ENCODE results near the gene ZNF343.
"Not testable (repeated sequence)": the region's sequence is repeated elsewhere in the genome, so short reads cannot be mapped to it uniquely, and the experiment has no call there.

GRCh38 chr20:2522826-2523429 lies 14.2 kb upstream of the ZNF343 start:
- TF ChIP-seq ZNF274 (IDR thresholded peaks at IDR 0.05; ENCODE audit: low read depth, low read length); CTCF (IDR thresholded peaks at IDR 0.05 in 2 of 3, conservative IDR thresholded peaks at IDR 0.05 in 1 of 3; ENCODE audit: borderline replicate concordance in 1 of 3, insufficient read depth in 1 of 3, low read depth in 2 of 3, low read length in 2 of 3); EZH2 (IDR thresholded peaks at IDR 0.05); POLR2A (IDR thresholded peaks at IDR 0.05; ENCODE audit: borderline replicate concordance, extremely low read depth, insufficient read depth, insufficient read length); JUND (IDR thresholded peaks at IDR 0.05); SP1 (IDR thresholded peaks at IDR 0.05; ENCODE audit: low read depth); ATF3 (IDR thresholded peaks at IDR 0.05); SIN3A (IDR thresholded peaks at IDR 0.05; ENCODE audit: low read depth); CEBPB (IDR thresholded peaks at IDR 0.05; ENCODE audit: low read depth); REST (IDR thresholded peaks at IDR 0.05; ENCODE audit: low read depth); ZBTB33 (IDR thresholded peaks at IDR 0.05; ENCODE audit: extremely low read depth, insufficient replicate concordance, low read length); POLR2AphosphoS5 (IDR thresholded peaks at IDR 0.05; ENCODE audit: low read depth, low read length): not testable (repeated sequence)
